Retinal pigment epithelial cell (primary cell): Measurements from ENCODE around the gene NOX5.

ENCODE experiments used
- DNase-seq: peaks from one replicate; pipeline ENCODE4 v3.0.0-alpha.2; 2010; ENCODE audit warnings: low read depth
- H3K4me3 ChIP-seq: 2 replicates; pipeline ENCODE4 v1.5.1; 2011; ENCODE audit warnings: mild to moderate bottlenecking, low read length, control low read depth, moderate library complexity
- TF ChIP-seq, protein P1 (sequence below): conservative IDR thresholded peaks from 2 replicates; pipeline ENCODE4 v1.5.1; 2011; ENCODE audit warnings: low read depth, low read length, control low read depth, inconsistent platforms

NOX5 gene

GRCh38 chr15:69084404-69085030, 70.0 kb downstream of the NOX5 start:
- no peak for DNase-seq
- no peak overlapping the region for H3K4me3 ChIP-seq
- TF ChIP-seq, protein P1, sequence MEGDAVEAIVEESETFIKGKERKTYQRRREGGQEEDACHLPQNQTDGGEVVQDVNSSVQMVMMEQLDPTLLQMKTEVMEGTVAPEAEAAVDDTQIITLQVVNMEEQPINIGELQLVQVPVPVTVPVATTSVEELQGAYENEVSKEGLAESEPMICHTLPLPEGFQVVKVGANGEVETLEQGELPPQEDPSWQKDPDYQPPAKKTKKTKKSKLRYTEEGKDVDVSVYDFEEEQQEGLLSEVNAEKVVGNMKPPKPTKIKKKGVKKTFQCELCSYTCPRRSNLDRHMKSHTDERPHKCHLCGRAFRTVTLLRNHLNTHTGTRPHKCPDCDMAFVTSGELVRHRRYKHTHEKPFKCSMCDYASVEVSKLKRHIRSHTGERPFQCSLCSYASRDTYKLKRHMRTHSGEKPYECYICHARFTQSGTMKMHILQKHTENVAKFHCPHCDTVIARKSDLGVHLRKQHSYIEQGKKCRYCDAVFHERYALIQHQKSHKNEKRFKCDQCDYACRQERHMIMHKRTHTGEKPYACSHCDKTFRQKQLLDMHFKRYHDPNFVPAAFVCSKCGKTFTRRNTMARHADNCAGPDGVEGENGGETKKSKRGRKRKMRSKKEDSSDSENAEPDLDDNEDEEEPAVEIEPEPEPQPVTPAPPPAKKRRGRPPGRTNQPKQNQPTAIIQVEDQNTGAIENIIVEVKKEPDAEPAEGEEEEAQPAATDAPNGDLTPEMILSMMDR, result no peak

DNA sequence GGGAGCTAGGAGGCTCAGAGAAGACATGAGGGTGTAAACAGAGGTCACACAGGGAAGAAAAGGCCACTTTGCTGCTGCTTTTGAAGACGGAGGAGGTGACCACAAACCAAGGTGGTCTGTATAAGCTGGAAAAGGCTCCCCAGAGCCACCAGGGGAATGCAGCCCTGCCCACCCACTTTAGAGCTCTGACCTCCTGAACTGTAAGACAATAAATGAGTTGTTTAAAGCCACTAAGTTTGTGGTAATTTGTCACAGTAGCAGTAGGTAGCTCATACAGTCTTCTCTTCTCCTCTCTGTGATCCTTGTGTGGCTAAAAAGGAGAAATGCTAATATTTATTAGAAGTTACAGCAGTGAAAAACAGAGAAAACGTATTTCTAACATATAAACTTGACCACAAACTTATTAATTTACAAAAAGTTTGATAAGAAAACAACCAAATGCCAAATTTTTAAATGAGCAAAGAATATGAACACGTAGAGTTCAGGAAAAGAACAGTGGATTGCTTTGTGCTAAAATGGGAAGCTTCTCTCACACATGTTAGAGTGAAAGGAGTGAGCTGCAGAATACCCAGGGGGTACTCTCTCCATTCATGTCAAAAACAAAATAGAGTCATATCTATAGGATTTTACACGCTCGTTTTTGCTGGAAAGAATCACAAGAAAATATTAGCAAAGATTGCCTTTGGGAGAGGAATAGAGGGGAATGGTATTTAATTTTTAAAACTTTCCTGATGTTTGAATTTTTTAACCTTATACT, 71.0 kb downstream of the NOX5 start:
- H3K4me3 ChIP-seq, result no peak overlapping the region
- TF ChIP-seq, protein P1, result no peak
- DNase-seq, result no peak

- DNase-seq, result no peak
- no peak overlapping the region for H3K4me3 ChIP-seq
- TF ChIP-seq, protein P1, result no peak
Observed at GRCh38 chr15:69086427-69087204, 72.1 kb downstream of the NOX5 start.

DNA sequence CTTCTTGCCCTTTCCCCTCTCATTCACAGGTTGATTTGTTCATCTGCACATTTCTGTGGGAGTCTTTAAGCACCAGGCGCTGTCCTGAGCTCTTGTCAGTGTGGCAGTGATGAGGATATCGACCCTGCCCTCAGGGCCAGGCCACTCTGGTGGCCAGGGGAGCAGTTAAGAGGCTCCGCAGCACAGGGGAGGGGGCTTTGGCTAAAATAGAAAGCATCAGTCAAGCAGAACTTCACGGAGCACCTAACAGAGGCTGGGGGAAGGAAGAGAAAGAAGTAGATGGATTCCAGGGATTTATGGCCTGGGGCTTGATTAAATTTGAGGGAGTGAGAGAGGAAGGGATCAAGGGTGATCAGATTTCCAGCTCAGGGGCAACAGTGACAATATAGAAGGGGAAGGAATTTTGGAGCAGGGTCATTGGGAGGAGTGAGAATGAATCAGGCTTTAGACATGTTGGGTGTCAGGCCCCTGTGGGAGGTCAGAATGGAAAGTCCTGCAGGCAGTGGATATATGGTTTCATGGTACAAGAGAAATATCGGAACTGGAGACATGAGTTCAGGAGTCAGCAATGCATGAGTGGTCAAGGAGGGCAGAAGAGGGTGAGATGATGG, 73.0 kb downstream of the NOX5 start:
- DNase-seq, result no peak
- TF ChIP-seq, protein P1, result no peak
- no peak overlapping the region for H3K4me3 ChIP-seq

DNA sequence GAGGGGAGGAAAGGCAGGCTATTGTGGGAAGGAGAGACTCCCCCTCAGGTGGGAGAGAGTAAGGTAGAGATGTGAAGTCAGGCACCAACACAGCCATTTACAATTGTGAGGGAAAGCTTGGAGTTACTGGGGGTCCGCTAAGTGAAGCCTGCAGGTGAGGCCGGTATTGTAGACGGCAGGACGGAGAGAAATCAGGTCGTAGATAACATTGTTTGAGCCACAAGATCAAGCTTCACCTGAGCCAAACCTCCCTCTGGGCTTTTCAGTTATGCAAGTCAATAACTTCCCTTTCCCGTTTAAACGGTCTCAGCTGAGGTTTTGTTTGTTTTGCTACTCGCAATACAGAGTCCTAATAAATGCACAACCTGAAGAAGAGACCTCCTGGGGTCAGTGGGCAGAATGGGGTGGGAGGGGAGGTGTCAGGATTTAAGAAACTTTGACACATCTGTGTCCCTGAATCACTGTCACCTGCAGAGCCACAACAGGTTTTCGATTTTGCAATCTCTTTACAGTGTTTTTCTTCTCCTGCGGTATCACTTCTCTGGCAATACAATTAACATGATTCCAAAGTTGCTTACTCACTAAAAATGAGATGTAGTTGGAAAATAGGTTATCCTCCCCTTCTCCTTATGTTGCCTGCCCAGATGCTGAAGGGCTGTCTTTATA, 73.9 kb downstream of the NOX5 start:
- DNase-seq, result no peak
- TF ChIP-seq, protein P1, result no peak
- no peak overlapping the region for H3K4me3 ChIP-seq

- H3K4me3 ChIP-seq, result no peak overlapping the region
- TF ChIP-seq, protein P1, result no peak
- DNase-seq, result no peak
Observed at GRCh38 chr15:69089258-69089657, 74.8 kb downstream of the NOX5 start.
